WTC11 (cell line): ENCODE results near the gene RANBP3. TPM values are rescaled to one million over a fixed set of nuclear protein-coding genes. Genes with fewer than 3 reads are reported as not detected.

Source experiments
- ATAC-seq: fragments of 200-7000 bp; cut with Tn5 transposase; 2 replicates; pipeline ENCODE4 v1.10.0; 2021; ENCODE audit warnings: mild to moderate bottlenecking, moderate library complexity
- CTCF ChIA-PET: fragments of 300-600 bp; sonication (Branson Sonifier 250); formaldehyde crosslinking; loops from one replicate; lab custom pipeline; 2021; ENCODE audit warnings: antibody characterized with exemption; lab: Charles Lee
- POLR2A ChIA-PET: fragments of 350-600 bp; sonication (Branson Sonifier 250); formaldehyde crosslinking; loops from one replicate; lab custom pipeline; 2021; ENCODE audit warnings: antibody characterized with exemption; lab: Charles Lee
- DNase-seq: peaks from one replicate; pipeline ENCODE4 v3.0.0; 2021; ENCODE audit warnings: low spot score
- H3K27ac Mint-ChIP-seq: 2 replicates; pipeline ENCODE4 v1.8.0; 2021; ENCODE audit warnings: mixed read lengths
- H3K27me3 Mint-ChIP-seq: 2 replicates; pipeline ENCODE4 v1.8.0; 2021; ENCODE audit warnings: low read depth, mild to moderate bottlenecking, moderate library complexity, mixed read lengths
- H3K36me3 Mint-ChIP-seq: 2 replicates; pipeline ENCODE4 v1.8.0; 2021; ENCODE audit warnings: mixed read lengths
- H3K4me1 Mint-ChIP-seq: 2 replicates; pipeline ENCODE4 v1.8.0; 2022; ENCODE audit warnings: mixed read lengths
- H3K4me3 Mint-ChIP-seq: 2 replicates; pipeline ENCODE4 v1.8.0; 2021; ENCODE audit warnings: mild to moderate bottlenecking, moderate library complexity, mixed read lengths
- H3K9me3 Mint-ChIP-seq: 2 replicates; pipeline ENCODE4 v1.8.0; 2021; ENCODE audit warnings: mixed read lengths
- AFF4 ChIP-seq: sonication (generic); formaldehyde crosslinking; IDR thresholded peaks from 2 replicates; pipeline ENCODE4 v1.8.1; 2023; ENCODE audit warnings: mild to moderate bottlenecking, missing genetic modification reagents, borderline replicate concordance
- IRF1 ChIP-seq: sonication (generic); formaldehyde crosslinking; IDR thresholded peaks from 2 replicates; pipeline ENCODE4 v1.8.0; 2023; ENCODE audit warnings: missing genetic modification reagents
- JUN ChIP-seq: sonication (generic); formaldehyde crosslinking; IDR thresholded peaks from 2 replicates; pipeline ENCODE4 v1.8.0; 2023; ENCODE audit warnings: mild to moderate bottlenecking, missing genetic modification reagents
- NFYB ChIP-seq: sonication (generic); formaldehyde crosslinking; conservative IDR thresholded peaks from 2 replicates; pipeline ENCODE4 v1.8.0; 2022; ENCODE audit warnings: low read depth, missing genetic modification reagents
- PRDM15 ChIP-seq: sonication (generic); formaldehyde crosslinking; IDR thresholded peaks from 2 replicates; pipeline ENCODE4 v1.8.0; 2022; ENCODE audit warnings: missing genetic modification reagents
- ZBTB43 ChIP-seq: sonication (generic); formaldehyde crosslinking; IDR thresholded peaks from 2 replicates; pipeline ENCODE4 v1.8.1; 2023; ENCODE audit warnings: mild to moderate bottlenecking, missing genetic modification reagents
- ZNF532 ChIP-seq: fragments of 250-450 bp; sonication (Bioruptor Pico); IDR thresholded peaks from 2 replicates; pipeline ENCODE4 v1.9.0; 2021; ENCODE audit warnings: mild to moderate bottlenecking, borderline replicate concordance
- total RNA-seq: library from RNA; stranded (reverse); gene quantifications from 3 replicates; pipeline ENCODE4 v1.2.3, GENCODE V29; 2021
- TF ChIP-seq, protein P1 (sequence below): sonication (generic); formaldehyde crosslinking; IDR thresholded peaks from 2 replicates; pipeline ENCODE4 v1.8.1; 2023; ENCODE audit warnings: mild to moderate bottlenecking, missing genetic modification reagents
- TF ChIP-seq, protein P2 (sequence below): sonication (generic); formaldehyde crosslinking; IDR thresholded peaks from 2 replicates; pipeline ENCODE4 v1.8.1; 2023; ENCODE audit warnings: mild to moderate bottlenecking, missing genetic modification reagents, moderate library complexity
- TF ChIP-seq, protein P3 (sequence below): sonication (generic); formaldehyde crosslinking; IDR thresholded peaks from 2 replicates; pipeline ENCODE4 v1.8.1; 2022; ENCODE audit warnings: missing genetic modification reagents, borderline replicate concordance

The RANBP3 gene
- total RNA-seq, 1 experiment from 2014 or later, result 76.3 TPM

DNA sequence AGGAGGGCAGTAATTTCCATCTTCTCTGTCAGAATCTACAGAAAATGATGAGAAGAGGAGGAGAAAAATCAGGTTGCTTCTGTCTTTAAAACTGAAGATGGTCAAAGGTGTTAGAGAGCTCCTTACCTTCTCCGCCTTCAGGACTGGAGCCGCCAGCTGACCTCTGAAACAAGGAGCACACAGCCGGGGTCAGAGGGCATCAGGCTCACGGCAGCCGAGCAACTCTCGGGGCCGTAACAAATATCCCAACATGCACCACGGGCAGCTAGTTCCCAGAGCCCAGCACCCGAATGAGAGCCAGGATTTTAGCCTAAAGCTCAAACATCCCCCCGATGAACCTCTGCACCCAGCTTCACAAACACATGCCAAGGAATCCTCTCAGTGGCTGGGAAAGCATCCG, 36.3 kb downstream of the RANBP3 start (continued):
- TF ChIP-seq IRF1 (no peak), PRDM15 (CRISPR knock-in tag) (no peak), ZNF532 (CRISPR knock-in tag) (no peak), JUN (no peak), NFYB (CRISPR knock-in tag) (no peak), ZBTB43 (CRISPR knock-in tag) (no peak)
- TF ChIP-seq, protein P1, sequence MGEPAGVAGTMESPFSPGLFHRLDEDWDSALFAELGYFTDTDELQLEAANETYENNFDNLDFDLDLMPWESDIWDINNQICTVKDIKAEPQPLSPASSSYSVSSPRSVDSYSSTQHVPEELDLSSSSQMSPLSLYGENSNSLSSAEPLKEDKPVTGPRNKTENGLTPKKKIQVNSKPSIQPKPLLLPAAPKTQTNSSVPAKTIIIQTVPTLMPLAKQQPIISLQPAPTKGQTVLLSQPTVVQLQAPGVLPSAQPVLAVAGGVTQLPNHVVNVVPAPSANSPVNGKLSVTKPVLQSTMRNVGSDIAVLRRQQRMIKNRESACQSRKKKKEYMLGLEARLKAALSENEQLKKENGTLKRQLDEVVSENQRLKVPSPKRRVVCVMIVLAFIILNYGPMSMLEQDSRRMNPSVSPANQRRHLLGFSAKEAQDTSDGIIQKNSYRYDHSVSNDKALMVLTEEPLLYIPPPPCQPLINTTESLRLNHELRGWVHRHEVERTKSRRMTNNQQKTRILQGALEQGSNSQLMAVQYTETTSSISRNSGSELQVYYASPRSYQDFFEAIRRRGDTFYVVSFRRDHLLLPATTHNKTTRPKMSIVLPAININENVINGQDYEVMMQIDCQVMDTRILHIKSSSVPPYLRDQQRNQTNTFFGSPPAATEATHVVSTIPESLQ (CRISPR knock-in tag), result no peak
- TF ChIP-seq, protein P2, sequence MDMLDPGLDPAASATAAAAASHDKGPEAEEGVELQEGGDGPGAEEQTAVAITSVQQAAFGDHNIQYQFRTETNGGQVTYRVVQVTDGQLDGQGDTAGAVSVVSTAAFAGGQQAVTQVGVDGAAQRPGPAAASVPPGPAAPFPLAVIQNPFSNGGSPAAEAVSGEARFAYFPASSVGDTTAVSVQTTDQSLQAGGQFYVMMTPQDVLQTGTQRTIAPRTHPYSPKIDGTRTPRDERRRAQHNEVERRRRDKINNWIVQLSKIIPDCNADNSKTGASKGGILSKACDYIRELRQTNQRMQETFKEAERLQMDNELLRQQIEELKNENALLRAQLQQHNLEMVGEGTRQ (CRISPR knock-in tag), result no peak

GRCh38 chr19:5940260-5941208, 37.4 kb downstream of the RANBP3 start:
- ATAC-seq (no peak), DNase-seq (no peak)
- Mint-ChIP-seq H3K27me3 (no peaks in the 10 kb centered on the region), H3K9me3 (no peaks in the 10 kb centered on the region), H3K4me3 (no peak overlapping the region), H3K4me1 (peaks cover 3% of the 10 kb centered on the region; the same call in 1 of the 2 replicates), H3K27ac (no peak overlapping the region), H3K36me3 (peaks cover 23% of the 10 kb centered on the region)
- CTCF ChIA-PET, result interaction anchor here (0.5 to 1.1 kb wide), 3 partner anchors 11 to 143 kb away, joined by 3 to 4 read pairs (median 3); no protein-coding TSS in a partner anchor
- POLR2A ChIA-PET, result no interaction called here
- TF ChIP-seq ZBTB43 (CRISPR knock-in tag) (no peak), IRF1 (no peak), AFF4 (CRISPR knock-in tag) (no peak)
- TF ChIP-seq, protein P3, sequence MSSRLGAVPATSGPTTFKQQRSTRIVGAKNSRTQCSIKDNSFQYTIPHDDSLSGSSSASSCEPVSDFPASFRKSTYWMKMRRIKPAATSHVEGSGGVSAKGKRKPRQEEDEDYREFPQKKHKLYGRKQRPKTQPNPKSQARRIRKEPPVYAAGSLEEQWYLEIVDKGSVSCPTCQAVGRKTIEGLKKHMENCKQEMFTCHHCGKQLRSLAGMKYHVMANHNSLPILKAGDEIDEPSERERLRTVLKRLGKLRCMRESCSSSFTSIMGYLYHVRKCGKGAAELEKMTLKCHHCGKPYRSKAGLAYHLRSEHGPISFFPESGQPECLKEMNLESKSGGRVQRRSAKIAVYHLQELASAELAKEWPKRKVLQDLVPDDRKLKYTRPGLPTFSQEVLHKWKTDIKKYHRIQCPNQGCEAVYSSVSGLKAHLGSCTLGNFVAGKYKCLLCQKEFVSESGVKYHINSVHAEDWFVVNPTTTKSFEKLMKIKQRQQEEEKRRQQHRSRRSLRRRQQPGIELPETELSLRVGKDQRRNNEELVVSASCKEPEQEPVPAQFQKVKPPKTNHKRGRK (CRISPR knock-in tag), result no peak
